Activated T-helper 1 cell treated with anti-CD3 and anti-CD28 coated beads, Interleukin-12 subunit alpha, Interleukin-12 subunit beta, Interleukin-2, Interleukin-4 antibody, amounts not matched to agents 30 ng/mL and 10 ng/mL and 1 ng/mL, durations not matched to agents 14 hours and 24 hours and 36 hours (primary cell): ENCODE data around the gene LRRK1. TPM values are rescaled to one million over a fixed set of nuclear protein-coding genes. Genes with fewer than 3 reads are reported as not detected.
"Not testable (repeated sequence)": the region's sequence is repeated elsewhere in the genome, so short reads cannot be mapped to it uniquely, and the experiment has no call there.

ENCODE experiments used
- DNase-seq: peaks from one replicate; pipeline ENCODE4 v3.0.0; 2021; ENCODE audit warnings: low spot score
- H3K27ac Mint-ChIP-seq: one replicate; pipeline ENCODE4 v1.8.0; 2021; ENCODE audit warnings: mild to moderate bottlenecking, mixed read lengths
- H3K27me3 Mint-ChIP-seq: one replicate; pipeline ENCODE4 v1.8.0; 2022; ENCODE audit warnings: mild to moderate bottlenecking, moderate library complexity, mixed read lengths; ENCODE audit not compliant: insufficient read depth
- H3K36me3 Mint-ChIP-seq: one replicate; pipeline ENCODE4 v1.8.0; 2021; ENCODE audit warnings: low read depth, mixed read lengths
- H3K4me1 Mint-ChIP-seq: one replicate; pipeline ENCODE4 v1.8.0; 2021; ENCODE audit warnings: low read depth, mixed read lengths
- H3K4me3 Mint-ChIP-seq: one replicate; pipeline ENCODE4 v1.8.0; 2021; ENCODE audit warnings: mild to moderate bottlenecking, moderate library complexity, mixed read lengths
- H3K9me3 Mint-ChIP-seq: one replicate; pipeline ENCODE4 v1.8.0; 2021; ENCODE audit warnings: mixed read lengths
- intact Hi-C: fragments of 100-400 bp; cut with micrococcal nuclease; formaldehyde crosslinking; loops from one replicate; pipeline ENCODE4 v1.15.1; 2024
- total RNA-seq: library from RNA; stranded (reverse); gene quantifications from 2 replicates; pipeline ENCODE4 v1.2.3, GENCODE V29; 2022

LRRK1 gene
- total RNA-seq, 1 donor from 2014 or later, result 1.9 TPM

DNA sequence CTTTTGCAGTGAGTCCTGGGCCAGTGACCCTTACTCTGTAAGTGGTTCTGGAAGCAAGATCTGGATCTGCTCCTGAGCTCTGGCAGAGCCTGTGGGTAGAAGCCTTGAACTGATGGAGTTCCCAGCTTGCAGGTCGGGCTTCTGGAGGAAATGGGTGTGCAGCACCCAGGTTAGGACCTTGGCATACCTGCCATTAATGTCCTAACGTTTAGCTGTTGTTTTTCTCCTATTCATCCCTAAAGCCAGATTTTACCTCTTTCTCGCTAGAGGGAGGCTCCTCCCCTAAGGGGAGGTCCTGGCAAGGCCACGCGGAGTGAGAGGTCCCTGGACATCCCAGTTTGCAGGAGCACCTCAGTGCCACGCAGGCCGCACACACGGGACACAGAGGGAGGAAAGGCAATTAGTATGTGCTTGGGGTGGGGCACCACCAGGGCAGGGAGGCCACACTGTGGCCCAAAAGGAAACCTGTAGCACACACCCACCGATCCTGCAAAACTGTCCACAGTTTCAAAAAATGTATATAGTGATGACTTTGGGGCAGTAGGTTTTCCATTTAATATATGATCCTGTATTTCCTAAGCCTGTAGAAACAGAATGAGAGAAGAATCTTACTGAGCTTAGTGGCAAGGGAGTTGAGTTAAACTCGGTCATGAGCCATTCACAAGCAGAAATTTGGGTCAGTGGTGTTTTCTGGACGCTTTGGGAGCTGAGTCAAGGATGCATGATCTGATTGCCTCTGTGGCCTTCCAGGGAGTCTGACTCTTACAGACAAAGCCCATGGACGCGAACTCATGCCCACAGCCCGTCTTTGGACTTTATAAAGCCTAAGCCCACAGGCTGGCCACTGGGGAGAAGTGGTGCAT is 148.7 kb downstream of the LRRK1 start:
- Mint-ChIP-seq H3K4me1 (peaks cover 10% of the 10 kb centered on the region), H3K27me3 (no peaks in the 10 kb centered on the region), H3K9me3 (no peaks in the 10 kb centered on the region), H3K36me3 (no peaks in the 10 kb centered on the region), H3K4me3 (no peak overlapping the region), H3K27ac (no peak overlapping the region)
- DNase-seq, result no peak
- intact Hi-C loops, result no loop called here

DNA sequence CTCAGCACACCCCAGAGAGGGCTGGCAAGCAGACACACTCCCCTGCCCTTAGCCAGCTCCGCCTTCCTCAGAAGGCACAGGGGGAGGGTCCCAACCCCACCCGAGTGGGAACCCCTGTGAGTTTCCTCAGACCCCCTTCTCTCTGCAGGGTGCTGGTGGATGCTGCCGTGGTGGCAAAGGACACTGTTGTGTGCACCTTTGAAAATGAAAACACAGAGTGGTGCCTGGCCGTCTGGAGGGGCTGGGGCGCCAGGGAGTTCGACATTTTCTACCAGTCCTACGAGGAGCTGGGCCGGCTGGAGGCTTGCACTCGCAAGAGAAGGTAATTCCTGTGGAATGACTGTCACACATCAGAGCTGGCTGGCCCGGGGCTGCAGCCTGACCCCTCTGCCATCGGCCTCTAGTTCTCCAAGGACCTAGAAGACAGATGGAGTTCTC is 149.4 kb downstream of the LRRK1 start:
- peaks cover 10% of the 10 kb centered on the region for H3K4me1 Mint-ChIP-seq
- DNase-seq, result no peak
- H3K4me3 Mint-ChIP-seq, result no peak overlapping the region
- intact Hi-C loops, result no loop called here
- H3K36me3 Mint-ChIP-seq, result no peaks in the 10 kb centered on the region
- peaks cover 2% of the 10 kb centered on the region for H3K27me3 Mint-ChIP-seq
- no peak overlapping the region for H3K27ac Mint-ChIP-seq
- no peaks in the 10 kb centered on the region for H3K9me3 Mint-ChIP-seq

DNA sequence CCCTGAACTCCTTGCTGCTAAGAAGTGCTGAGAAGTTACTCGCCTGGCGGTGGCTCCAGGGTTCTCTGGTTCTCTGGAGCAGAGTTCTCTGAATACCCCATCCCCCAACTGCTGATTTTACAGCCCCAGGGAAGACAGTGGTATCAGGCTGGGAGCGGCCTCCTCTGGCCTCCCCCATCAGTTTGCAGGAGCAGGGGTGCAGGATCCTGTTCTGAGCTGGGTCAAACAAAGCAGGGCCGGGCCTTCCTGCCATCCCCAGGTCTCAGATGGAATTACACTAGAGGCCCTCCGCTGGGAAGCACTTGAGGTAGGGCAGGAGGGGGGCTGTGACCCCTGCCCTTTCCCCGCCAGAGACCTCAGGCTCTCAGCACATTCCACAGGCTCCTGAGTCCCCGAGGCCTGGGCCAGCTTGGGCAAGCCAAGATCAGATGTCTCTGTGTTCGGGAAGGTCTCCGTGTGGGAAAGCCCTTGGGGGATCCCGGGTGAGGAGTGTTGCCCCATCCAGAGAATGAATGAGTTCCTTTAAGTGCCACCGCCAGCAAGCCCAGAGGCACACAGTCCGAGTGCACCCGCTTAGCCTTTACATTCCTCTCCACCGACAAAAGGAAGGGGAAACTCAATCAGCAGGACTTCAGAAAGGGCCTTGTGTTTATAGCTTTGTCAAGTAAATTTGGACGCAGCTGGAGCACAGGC is 149.9 kb downstream of the LRRK1 start:
- Mint-ChIP-seq H3K27ac (no peak overlapping the region), H3K27me3 (peaks cover 4% of the 10 kb centered on the region), H3K9me3 (no peaks in the 10 kb centered on the region), H3K36me3 (no peaks in the 10 kb centered on the region), H3K4me3 (no peak overlapping the region), H3K4me1 (peaks cover 10% of the 10 kb centered on the region)
- DNase-seq, result no peak
- intact Hi-C loops, result no loop called here

DNA sequence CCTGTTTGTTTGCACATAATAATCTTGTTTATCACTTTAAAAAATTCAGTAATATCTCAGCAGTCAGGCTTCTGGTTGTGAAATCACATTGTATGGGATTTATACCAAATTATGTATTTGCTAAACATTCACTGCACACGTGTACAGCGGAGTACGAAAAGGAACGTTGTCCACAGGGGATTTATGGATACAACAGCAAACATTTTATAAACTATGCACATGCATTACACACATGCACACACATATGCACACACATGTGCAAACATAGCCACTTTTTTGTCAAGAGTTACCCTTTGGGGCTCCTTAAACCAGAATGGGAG is 150.5 kb downstream of the LRRK1 start:
- H3K9me3 Mint-ChIP-seq, result no peaks in the 10 kb centered on the region
- no peak for DNase-seq
- intact Hi-C loops, result no loop called here
- H3K4me1 Mint-ChIP-seq, result peaks cover 10% of the 10 kb centered on the region
- no peak overlapping the region for H3K4me3 Mint-ChIP-seq
- H3K36me3 Mint-ChIP-seq, result no peaks in the 10 kb centered on the region
- peaks cover 4% of the 10 kb centered on the region for H3K27me3 Mint-ChIP-seq
- peak overlapping the region; percentile 18 for H3K27ac Mint-ChIP-seq

DNA sequence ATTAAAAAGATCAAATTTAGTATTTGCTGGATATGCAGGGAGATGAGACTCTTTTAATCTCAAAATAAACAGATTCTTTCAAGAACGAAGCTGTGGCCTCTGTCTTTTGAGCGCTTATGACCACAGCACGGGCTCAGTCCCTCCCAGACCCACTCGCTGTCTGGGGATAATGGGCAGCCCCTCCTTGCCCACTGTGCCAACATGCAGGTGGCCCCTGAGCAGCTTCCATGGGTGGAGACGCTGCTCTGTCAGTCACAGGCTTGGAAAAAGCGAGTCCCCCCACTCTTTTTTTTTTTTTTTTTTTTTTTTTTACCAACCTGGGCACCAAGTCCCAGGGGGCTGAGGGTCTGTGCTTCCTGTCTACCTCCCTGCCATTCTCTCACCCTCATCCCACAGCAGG is 150.9 kb downstream of the LRRK1 start:
- peaks cover 10% of the 10 kb centered on the region for H3K4me1 Mint-ChIP-seq
- no peak for DNase-seq
- no peak overlapping the region for H3K4me3 Mint-ChIP-seq
- intact Hi-C loops, result no loop called here
- H3K9me3 Mint-ChIP-seq, result no peaks in the 10 kb centered on the region
- peak overlapping the region; percentile 76 for H3K27ac Mint-ChIP-seq
- H3K36me3 Mint-ChIP-seq, result no peaks in the 10 kb centered on the region
- H3K27me3 Mint-ChIP-seq, result peaks cover 4% of the 10 kb centered on the region

DNA sequence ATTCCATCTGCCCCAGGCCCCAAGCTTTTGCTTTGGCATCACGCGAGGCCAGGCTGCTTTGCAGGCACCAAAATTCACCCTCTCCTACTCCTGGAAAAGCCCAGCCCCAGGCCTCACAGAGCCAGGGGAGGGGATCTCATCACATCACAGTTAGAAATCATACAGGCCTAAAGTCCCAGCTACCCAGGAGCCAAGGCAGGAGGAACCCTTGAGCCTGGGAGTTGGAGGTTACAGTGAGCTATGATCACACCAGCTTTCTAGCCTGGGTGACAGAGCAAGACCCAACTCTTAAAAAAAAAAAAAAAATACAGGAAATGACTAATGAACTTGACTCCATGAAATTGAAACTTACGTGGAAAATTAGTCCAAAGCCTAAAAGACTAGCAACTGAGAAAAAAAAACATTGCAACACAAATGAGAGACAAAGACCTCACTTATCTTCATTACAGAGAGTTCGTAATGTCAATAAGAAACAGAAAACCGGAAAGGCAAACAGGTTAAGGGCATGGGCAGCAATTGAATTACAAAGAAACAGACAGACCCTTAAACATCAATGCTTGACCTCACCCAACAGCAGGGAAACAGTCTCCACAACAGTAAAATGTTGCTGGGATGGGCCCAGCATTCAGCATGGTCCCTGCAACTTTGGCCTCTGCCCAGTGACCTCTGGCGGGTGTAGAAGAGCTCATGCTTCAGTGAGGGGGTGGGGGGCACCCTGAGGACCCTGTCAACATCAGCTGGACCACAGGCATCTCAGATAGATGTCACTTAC is 151.5 kb downstream of the LRRK1 start:
- H3K4me1 Mint-ChIP-seq, result peaks cover 10% of the 10 kb centered on the region
- no peaks in the 10 kb centered on the region for H3K36me3 Mint-ChIP-seq
- DNase-seq, result no peak
- H3K27ac Mint-ChIP-seq, result peak overlapping the region; percentile 76
- H3K4me3 Mint-ChIP-seq, result peak overlapping the region; percentile 19
- peaks cover 4% of the 10 kb centered on the region for H3K27me3 Mint-ChIP-seq
- no peaks in the 10 kb centered on the region for H3K9me3 Mint-ChIP-seq
- intact Hi-C loops, result no loop called here

DNA sequence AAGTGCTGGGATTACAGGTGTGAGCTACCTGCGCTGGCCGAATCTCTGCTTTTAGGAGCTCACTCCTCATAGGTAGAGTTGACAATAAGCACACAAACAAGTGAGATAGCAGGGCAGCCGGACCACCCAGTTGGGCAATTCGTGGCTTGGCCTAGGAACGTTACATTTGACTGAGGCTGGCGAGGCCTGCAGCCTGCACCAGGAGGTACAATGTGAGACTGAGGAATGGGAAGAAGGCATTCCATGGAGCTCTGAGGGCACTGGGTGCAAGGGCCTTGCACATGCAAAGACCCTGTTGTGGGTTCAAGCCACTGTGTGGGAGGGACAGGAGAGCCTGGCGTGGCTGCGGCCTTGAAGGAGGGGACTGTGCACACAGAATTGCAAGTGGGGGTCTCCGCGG is 152.5 kb downstream of the LRRK1 start:
- intact Hi-C loops, result no loop called here
- no peaks in the 10 kb centered on the region for H3K36me3 Mint-ChIP-seq
- H3K27ac Mint-ChIP-seq, result no peak overlapping the region
- H3K9me3 Mint-ChIP-seq, result no peaks in the 10 kb centered on the region
- peaks cover 10% of the 10 kb centered on the region for H3K4me1 Mint-ChIP-seq
- no peak overlapping the region for H3K4me3 Mint-ChIP-seq
- peaks cover 4% of the 10 kb centered on the region for H3K27me3 Mint-ChIP-seq
- no peak for DNase-seq

DNA sequence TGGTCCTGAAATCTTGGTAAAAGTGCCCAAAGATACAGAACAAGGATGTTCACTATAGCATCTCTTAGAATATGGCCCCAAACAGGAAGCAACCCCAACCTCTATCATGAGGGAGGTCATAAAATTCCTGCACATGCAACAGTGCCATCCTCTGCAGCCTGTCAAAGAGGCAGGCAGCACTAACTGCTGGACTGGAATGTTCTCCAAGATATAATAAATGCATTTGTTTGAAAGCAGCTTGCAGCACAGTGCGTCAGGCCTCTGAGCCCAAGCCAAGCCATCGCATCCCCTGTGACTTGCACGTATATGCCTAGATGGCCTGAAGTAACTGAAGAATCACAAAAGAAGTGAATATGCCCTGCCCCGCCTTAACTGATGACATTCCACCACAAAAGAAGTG is 153.1 kb downstream of the LRRK1 start:
- H3K36me3 Mint-ChIP-seq, H3K4me3 Mint-ChIP-seq, intact Hi-C loops, H3K9me3 Mint-ChIP-seq, DNase-seq, H3K27me3 Mint-ChIP-seq, H3K27ac Mint-ChIP-seq: not testable (repeated sequence)
- peaks cover 10% of the 10 kb centered on the region for H3K4me1 Mint-ChIP-seq

DNA sequence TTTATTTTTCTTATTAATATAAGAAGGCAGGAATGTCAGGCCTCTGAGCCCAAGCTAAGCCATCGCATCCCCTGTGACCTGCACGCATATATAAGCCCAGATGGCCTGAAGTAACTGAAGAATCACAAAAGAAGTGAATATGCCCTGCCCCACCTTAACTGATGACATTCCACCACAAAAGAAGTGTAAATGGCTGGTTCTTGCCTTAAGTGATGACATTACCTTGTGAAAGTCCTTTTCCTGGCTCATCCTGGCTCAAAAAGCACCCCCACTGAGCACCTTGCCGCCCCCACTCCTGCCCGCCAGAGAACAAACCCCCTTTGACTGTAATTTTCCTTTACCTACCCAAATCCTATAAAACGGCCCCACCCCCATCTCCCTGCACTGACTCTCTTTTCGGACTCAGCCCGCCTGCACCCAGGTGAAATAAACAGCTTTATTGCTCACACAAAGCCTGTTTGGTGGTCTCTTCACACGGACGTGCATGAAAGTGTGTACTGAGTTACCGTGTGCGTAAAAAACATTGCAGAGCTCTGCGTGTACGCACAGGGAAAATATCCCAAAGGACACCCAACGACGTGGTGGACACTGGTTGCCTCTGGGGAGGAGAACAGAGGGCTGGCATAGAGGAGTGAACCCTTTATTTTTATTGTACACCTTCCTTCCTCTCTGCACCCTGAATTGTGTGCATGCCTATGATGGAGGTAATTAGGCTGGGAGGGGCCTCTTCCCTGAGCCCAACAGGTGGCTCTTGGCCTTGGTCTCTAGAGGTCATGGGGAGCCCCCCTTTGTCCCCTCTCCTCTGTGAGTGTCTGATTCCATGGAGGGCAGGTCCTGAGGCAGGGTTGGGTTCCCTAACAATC is 158.9 kb downstream of the LRRK1 start:
- H3K9me3 Mint-ChIP-seq, result not testable (repeated sequence)

DNA sequence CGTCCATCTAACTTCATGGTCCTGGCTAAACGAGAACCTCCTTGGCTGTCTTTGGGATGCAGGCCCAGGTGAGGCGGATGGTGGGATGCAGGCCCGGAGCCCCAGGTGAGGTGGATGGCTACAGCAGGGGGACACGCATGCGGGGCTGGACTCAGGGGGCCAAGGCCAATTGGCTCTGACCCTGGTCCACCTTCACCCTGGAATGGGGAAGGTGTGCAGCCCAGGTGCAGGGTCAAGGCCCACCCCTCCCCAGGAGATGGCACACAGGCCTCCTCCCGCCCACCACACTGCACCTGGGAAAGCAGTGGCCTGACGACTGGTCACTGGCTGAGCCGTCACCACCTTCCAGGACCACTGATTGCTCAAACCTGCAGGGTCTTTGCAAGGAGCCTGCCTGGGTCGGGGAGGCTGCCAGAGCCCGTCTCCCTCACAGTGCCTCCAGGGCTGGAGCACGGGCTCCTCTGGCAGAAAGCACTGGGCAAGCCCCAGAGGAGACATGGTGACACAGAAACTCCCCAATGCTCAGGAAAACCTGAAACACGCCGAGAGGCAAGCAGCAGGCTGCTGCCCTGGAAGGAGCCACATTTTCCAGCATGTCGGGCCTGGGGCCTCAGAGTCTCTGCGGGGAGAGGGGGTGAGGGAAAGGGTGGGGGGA is 159.6 kb downstream of the LRRK1 start:
- Mint-ChIP-seq H3K9me3 (no peaks in the 10 kb centered on the region), H3K27ac (no peak overlapping the region), H3K36me3 (no peaks in the 10 kb centered on the region), H3K4me3 (no peak overlapping the region), H3K4me1 (no peaks in the 10 kb centered on the region), H3K27me3 (no peaks in the 10 kb centered on the region)
- DNase-seq, result no peak
- intact Hi-C loops, result no loop called here

More for the DNA sequence above, 158.9 kb downstream of the LRRK1 start:
- H3K4me3 Mint-ChIP-seq, intact Hi-C loops, DNase-seq, H3K36me3 Mint-ChIP-seq, H3K27me3 Mint-ChIP-seq, H3K4me1 Mint-ChIP-seq, H3K27ac Mint-ChIP-seq: not testable (repeated sequence)

DNA sequence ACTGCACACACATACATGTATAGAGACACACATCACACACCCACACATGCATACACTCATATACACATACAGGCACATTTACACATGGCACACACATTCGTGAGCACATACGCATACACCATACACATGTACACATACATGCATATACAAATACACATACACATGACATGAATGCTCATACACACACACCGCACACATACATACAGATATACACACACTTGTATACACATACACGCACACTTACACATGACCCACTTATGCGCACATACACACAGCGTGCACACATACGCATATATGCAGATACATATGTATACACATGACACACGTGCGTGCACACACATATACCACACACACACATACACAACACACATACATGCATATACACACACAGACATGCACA is 162.7 kb downstream of the LRRK1 start:
- no peak overlapping the region for H3K27ac Mint-ChIP-seq
- H3K4me3 Mint-ChIP-seq, result no peak overlapping the region
- no peaks in the 10 kb centered on the region for H3K36me3 Mint-ChIP-seq
- H3K4me1 Mint-ChIP-seq, result no peaks in the 10 kb centered on the region
- no peaks in the 10 kb centered on the region for H3K9me3 Mint-ChIP-seq
- no peak for DNase-seq
- peaks cover 3% of the 10 kb centered on the region for H3K27me3 Mint-ChIP-seq
- intact Hi-C loops, result no loop called here
